Measurements from ENCODE around the gene TRIM36.

The TRIM36 gene

DNA sequence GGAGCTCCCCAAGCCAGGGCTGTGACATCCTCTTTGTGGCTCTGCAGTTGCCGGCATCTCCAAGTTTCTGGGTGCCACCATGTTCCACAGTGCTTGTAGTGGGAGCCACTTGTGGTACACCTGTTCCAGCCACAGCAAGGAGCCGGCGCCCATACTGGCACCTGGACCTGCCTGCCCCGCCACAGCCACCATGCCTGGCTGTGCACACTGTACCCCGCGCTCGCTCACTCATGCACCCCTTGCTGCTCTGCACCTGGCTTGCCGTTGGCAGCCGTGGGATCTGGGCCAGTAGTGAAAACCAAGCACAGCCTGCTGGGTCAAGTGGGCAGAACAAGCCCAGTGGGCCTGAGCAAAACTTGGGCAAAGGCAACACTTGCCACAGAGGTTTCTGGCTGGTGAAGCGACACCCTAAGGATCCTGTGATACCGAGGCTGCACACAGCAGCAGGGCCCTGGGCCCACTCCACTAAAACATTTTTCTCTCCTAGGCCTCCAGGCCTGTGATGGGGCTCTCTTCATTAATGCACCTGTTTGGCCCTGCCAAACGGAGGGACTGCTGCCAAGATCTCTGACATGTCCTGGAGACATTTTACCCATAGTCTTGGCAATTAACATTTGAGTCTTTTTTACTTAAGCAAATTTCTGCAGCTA, 2.8 kb downstream of the TRIM36 start:
- no peak for DNase-seq

GRCh38 chr5:115165790-115166189, 3.9 kb downstream of the TRIM36 start:
- no peak for DNase-seq

- no peak for DNase-seq
Measured at GRCh38 chr5:115160975-115161475, 8.7 kb downstream of the TRIM36 start.

DNA sequence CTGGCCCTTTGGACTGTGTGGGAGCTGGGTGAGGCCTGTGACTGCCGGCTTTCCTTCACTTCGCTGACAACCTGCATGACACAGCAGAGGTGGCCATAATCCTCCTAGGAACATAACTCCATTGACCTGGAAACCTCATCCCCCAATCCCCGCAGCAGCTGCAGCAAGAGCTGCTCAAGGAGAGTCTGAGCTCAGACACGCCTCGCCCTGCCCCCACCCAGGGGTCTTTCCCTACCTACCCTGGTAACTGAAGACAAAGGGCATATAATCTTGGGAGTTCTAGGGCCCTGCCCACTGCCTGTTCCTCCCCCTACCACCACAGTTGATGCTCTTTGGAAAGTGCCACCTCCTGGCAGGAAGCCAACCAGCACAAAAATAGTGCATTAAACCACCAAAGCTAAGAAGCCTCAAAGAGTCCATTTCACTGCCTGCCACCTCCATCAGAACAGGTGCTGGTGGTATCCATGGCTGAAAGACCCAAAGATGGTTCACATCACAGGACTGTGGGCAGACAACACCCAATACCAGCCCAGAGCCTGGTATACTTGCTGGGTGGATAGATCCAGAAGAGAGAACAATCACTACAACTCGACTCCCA, 18.4 kb downstream of the TRIM36 start:
- DNase-seq: no peak

GRCh38 chr5:115150512-115150911, 19.2 kb downstream of the TRIM36 start:
- no peak for DNase-seq

GRCh38 chr5:115147052-115147451, 22.7 kb downstream of the TRIM36 start:
- DNase-seq: no peak

- no peak for DNase-seq
Measured at GRCh38 chr5:115136294-115136693, 33.4 kb downstream of the TRIM36 start.

DNA sequence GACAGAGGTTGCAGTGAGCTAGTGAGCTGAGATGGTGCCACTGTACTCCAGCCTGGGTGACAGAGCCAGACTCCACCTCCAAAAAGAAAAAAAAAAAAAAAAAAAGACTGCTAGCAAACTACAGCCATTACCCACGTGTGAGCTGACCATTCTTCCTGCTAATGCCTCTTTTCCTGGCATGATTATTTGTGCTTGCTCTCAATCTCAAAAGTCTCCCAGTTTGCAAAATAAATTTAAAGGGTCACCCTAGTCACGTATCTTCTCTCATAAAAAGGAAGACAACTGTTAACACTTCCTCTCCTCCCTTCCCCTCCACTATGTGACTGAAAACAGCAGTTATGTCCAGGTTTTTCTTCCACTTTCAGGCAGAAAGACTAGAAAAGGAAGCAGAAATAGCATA, 37.2 kb downstream of the TRIM36 start:
- no peak for DNase-seq

GRCh38 chr5:115126303-115126702, 43.4 kb downstream of the TRIM36 start:
- DNase-seq: no peak

GRCh38 chr5:115124741-115125140, 45.0 kb downstream of the TRIM36 start:
- DNase-seq: no peak

GRCh38 chr5:115116001-115116400, 53.7 kb downstream of the TRIM36 start:
- DNase-seq: no peak

GRCh38 chr5:115109840-115110239, 59.9 kb downstream of the TRIM36 start:
- DNase-seq: no peak

DNA sequence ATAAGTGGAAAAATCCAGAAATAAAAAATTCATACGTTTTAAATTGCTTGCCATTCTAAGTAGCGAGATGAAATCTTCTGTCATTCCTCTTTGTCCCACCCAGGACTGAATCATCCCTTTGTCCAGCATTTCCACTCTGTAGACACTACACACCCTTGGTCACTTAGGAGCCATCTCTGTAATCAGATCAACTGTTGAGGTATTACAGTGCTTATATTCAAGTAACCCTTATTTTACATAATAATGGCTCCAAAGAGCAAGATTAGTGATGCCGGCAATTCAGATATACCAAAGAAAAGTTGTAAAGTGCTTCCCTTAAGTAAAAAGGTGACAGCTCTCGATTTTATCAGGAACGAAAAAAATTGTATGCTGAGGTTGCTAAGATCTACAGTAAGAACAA, 60.4 kb downstream of the TRIM36 start:
- DNase-seq: no peak

DNA sequence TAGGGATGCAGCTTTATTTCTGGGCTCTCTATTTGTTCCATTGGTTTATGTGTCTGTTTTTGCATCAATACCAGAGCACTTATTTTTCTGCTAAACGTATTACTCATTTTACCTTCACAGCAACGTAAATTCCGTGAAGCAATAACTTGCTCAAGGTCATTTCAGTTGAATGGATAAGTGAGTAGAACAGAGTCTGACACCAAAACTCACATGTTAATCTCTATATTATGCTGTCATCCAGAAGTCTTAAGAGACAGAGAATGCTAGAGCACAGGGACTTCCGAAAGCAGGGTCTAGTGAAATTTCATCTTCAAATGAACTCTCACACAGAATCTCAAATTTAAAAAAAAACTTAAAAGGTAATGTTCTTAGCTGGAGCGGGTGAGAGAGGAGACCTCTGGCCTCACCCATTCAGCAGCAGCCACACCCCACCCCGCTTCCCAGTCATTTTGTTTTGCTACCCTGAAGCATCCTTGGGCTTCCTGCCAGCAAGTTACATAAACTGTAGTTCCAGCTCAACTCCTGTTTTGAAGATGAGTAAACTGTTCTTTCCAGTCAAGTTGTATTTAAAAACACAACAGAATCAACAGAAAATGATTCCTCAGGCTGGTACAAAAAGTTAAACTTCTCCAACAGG, 69.3 kb downstream of the TRIM36 start:
- peak; percentile 14 for DNase-seq

DNA sequence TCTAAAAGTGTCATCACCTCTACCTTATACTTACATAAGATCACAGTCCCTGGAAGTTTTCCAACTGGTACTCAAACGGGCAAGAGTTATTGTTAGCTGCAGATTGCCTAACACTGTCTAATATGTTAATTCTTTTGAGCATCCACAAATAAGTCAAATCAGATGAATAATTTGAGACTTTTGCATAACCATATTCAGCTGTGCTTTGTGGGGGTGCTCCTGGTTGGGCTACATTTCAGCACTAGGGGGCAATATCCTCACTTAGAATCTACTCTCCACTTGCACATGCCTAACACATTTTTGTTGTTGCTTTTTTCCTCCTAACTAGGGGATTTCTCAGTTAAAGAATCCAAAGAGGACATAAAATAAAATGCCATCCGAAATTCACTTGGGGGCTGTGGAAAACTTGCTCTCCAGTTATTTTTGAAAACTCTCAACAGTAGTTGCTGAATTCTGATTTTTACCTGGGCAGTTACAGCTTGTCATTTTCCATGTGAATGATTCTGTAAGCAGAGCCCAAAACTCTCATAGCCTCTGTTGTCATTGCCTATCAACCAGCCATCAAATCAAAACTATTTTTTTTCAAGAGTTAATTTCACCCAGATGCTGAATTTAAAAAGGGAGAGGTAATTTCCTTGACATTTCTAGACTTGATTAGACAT, 71.5 kb downstream of the TRIM36 start:
- peak; percentile 56 for DNase-seq

- no peak for DNase-seq
Measured at GRCh38 chr5:115097236-115097635, 72.5 kb downstream of the TRIM36 start.

GRCh38 chr5:115096034-115096769, 73.5 kb downstream of the TRIM36 start:
- peak; percentile 90 for DNase-seq

- DNase-seq: no peak
Measured at GRCh38 chr5:115087951-115088350, 81.8 kb downstream of the TRIM36 start.

- DNase-seq: no peak
Measured at GRCh38 chr5:115086473-115086872, 83.2 kb downstream of the TRIM36 start.

DNA sequence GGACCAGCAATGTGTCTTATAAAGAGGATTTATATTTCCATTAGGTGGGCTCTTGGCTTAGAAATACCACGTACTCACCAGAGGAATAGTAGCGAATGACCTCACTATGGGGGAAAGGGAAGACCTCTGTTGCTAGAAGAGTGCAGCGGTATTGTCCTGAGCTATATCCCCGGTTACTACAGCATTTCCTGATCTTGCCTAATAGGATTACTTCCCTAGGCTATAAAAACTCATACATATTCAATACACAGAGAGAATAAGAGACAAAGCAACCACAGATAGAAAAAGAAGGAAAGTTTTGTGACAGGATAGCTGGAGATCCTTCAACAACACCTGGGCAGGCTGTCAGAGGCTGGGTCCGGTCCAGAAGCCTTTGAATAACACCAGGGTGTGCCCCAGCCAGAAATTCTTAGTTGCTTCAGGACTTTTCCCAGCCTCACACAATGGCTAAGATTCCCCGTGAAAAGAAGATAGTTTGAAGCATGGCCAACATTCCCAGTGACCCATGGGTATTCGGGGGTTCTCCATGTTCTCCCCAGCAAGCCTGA, 85.4 kb downstream of the TRIM36 start:
- DNase-seq: no peak

- no peak for DNase-seq
Measured at GRCh38 chr5:115079924-115080623, 89.6 kb downstream of the TRIM36 start.
